Tibial artery (tissue), 4 donors: ENCODE measurements around the gene CRY1.
A peak's percentile ranks its signal among the peaks of the same experiment; 100 is the strongest.

Experiments
- DNase-seq, 2 donors: peaks; one replicate each; pipeline ENCODE4 v3.0.0-alpha.2; 2019
- H3K27ac ChIP-seq, 2 donors: fragments of 200-600 bp; sonication (generic) in 1 of 2; 1 replicate in 1 of 2; 2 replicates in 1 of 2; pipeline ENCODE4 v1.5.1; 2018 to 2019; ENCODE audit warnings: mild to moderate bottlenecking in 1 of 2
- H3K27me3 ChIP-seq, 2 donors: fragments of 200-600 bp; sonication (generic) in 1 of 2; one replicate each; pipeline versions ENCODE4 v1.5.1 to v1.6.0; 2016 to 2019
- H3K36me3 ChIP-seq, 3 donors: fragments of 200-600 bp; sonication (generic) in 2 of 3; one replicate each; pipeline ENCODE4 v1.5.1; 2016 to 2019; ENCODE audit warnings: mild to moderate bottlenecking in 2 of 3
- H3K4me1 ChIP-seq, 4 donors: fragments of 200-600 bp; sonication (generic) in 2 of 4; 1 replicate in 3 of 4; 2 replicates in 1 of 4; pipeline ENCODE4 v1.5.1; 2016 to 2019
- H3K4me3 ChIP-seq, 2 donors: fragments of 200-600 bp; sonication (generic) in 1 of 2; 1 replicate in 1 of 2; 2 replicates in 1 of 2; pipeline ENCODE4 v1.5.1; 2018 to 2019; ENCODE audit warnings: mild to moderate bottlenecking in 2 of 2
- H3K9me3 ChIP-seq, 3 donors: fragments of 200-600 bp; sonication (generic) in 1 of 3; one replicate each; pipeline ENCODE4 v1.5.1; 2016 to 2019
- CTCF ChIP-seq, 2 experiments: fragments of 200-600 bp in 1 of 2; fragments of 450-650 bp in 1 of 2; IDR thresholded peaks; one replicate each; pipeline ENCODE4 v1.5.1; 2017 to 2019; ENCODE audit warnings: antibody characterized with exemption in 2 of 2, mild to moderate bottlenecking in 1 of 2, moderate library complexity in 1 of 2
- intact Hi-C: fragments of 100-400 bp; cut with DNase I; formaldehyde crosslinking; loops from one replicate; pipeline ENCODE4 v1.15.0; 2023; ENCODE audit warnings: low total_unique reads

Gene CRY1

GRCh38 chr12:107133462-107133861, 40.1 kb upstream of the CRY1 start:
- TF ChIP-seq CTCF (IDR thresholded peaks at IDR 0.05), result no peak
- DNase-seq, result no peak
- intact Hi-C loops, result loop anchor here (5.0 kb wide), 1 partner anchor 474 kb away; no protein-coding TSS in a partner anchor

GRCh38 chr12:107131832-107132616, 38.7 kb upstream of the CRY1 start:
- no peaks in the 10 kb centered on the region for H3K36me3 ChIP-seq
- peaks cover 0 to 5% of the 10 kb centered on the region in 2 donors for H3K27me3 ChIP-seq
- DNase-seq, result no peak
- H3K27ac ChIP-seq, result no peak overlapping the region
- H3K4me3 ChIP-seq, result no peak overlapping the region
- TF ChIP-seq CTCF (IDR thresholded peaks at IDR 0.05), result peak; percentile 47 to 61
- intact Hi-C loops, result loop anchor here (5.0 kb wide), 1 partner anchor 475 kb away; no protein-coding TSS in a partner anchor
- no peaks in the 10 kb centered on the region for H3K9me3 ChIP-seq
- no peaks in the 10 kb centered on the region for H3K4me1 ChIP-seq

More at GRCh38 chr12:107133462-107133861, 40.1 kb upstream of the CRY1 start:
- Histone ChIP-seq H3K27me3 (peaks cover 0 to 4% of the 10 kb centered on the region in 2 donors), H3K4me3 (no peak overlapping the region), H3K9me3 (no peaks in the 10 kb centered on the region), H3K4me1 (no peaks in the 10 kb centered on the region), H3K36me3 (no peaks in the 10 kb centered on the region), H3K27ac (no peak overlapping the region)

GRCh38 chr12:107130830-107131611, 37.7 kb upstream of the CRY1 start:
- intact Hi-C loops, result loop anchor here (5.0 kb wide), 1 partner anchor 476 kb away; no protein-coding TSS in a partner anchor

GRCh38 chr12:107129315-107129930, 36.1 kb upstream of the CRY1 start:
- no peak for DNase-seq
- no peaks in the 10 kb centered on the region for H3K9me3 ChIP-seq
- no peak overlapping the region for H3K27ac ChIP-seq
- H3K36me3 ChIP-seq, result no peaks in the 10 kb centered on the region
- H3K4me1 ChIP-seq, result no peaks in the 10 kb centered on the region
- intact Hi-C loops, result no loop called here
- peaks cover 0 to 5% of the 10 kb centered on the region in 2 donors for H3K27me3 ChIP-seq
- H3K4me3 ChIP-seq, result no peak overlapping the region
- no peak for TF ChIP-seq CTCF (IDR thresholded peaks at IDR 0.05)

More at GRCh38 chr12:107130830-107131611, 37.7 kb upstream of the CRY1 start:
- no peaks in the 10 kb centered on the region for H3K4me1 ChIP-seq
- no peak for TF ChIP-seq CTCF (IDR thresholded peaks at IDR 0.05)
- no peak for DNase-seq
- H3K36me3 ChIP-seq, result no peaks in the 10 kb centered on the region
- H3K27me3 ChIP-seq, result peaks cover 0 to 5% of the 10 kb centered on the region in 2 donors
- H3K27ac ChIP-seq, result no peak overlapping the region
- no peaks in the 10 kb centered on the region for H3K9me3 ChIP-seq
- no peak overlapping the region for H3K4me3 ChIP-seq
